Measurements from ENCODE around the gene PLEKHA5. TPM values are rescaled to one million over a fixed set of nuclear protein-coding genes. Genes with fewer than 3 reads are reported as not detected.
"Not testable (repeated sequence)": the region's sequence is repeated elsewhere in the genome, so short reads cannot be mapped to it uniquely, and the experiment has no call there.

The PLEKHA5 gene
- total RNA-seq, 2 donors from 2014 or later: 53.2 to 59.4 TPM

DNA sequence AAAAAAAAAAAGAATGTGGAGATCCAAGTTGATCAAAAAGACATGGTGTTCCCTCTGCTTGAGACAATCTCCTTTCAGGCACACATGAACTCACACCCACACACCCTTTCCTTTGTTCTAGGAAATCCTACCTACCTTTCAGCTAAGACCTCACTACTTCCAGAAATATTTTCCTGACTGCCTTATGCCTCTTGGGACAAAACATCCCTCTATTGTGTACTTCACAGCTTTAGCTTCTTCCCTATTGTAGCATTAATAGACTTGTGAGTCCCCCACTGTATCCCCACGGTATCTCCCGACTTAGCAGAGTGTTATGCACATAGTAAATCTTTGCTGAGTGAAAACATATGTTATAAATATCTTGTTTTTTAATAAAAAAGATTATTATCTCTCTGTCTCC lies 264.9 kb downstream of the PLEKHA5 start:
- Histone ChIP-seq H3K4me1 (no peaks in the 10 kb centered on the region), H3K27ac (no peak overlapping the region), H3K9me3 (no peaks in the 10 kb centered on the region), H3K27me3 (no peaks in the 10 kb centered on the region), H3K4me3 (no peak overlapping the region), H3K36me3 (no peaks in the 10 kb centered on the region)
- TF ChIP-seq, protein P1, sequence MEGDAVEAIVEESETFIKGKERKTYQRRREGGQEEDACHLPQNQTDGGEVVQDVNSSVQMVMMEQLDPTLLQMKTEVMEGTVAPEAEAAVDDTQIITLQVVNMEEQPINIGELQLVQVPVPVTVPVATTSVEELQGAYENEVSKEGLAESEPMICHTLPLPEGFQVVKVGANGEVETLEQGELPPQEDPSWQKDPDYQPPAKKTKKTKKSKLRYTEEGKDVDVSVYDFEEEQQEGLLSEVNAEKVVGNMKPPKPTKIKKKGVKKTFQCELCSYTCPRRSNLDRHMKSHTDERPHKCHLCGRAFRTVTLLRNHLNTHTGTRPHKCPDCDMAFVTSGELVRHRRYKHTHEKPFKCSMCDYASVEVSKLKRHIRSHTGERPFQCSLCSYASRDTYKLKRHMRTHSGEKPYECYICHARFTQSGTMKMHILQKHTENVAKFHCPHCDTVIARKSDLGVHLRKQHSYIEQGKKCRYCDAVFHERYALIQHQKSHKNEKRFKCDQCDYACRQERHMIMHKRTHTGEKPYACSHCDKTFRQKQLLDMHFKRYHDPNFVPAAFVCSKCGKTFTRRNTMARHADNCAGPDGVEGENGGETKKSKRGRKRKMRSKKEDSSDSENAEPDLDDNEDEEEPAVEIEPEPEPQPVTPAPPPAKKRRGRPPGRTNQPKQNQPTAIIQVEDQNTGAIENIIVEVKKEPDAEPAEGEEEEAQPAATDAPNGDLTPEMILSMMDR (IDR thresholded peaks at IDR 0.05): no peak
- DNase-seq (ENCODE audit: low spot score): no peak

DNA sequence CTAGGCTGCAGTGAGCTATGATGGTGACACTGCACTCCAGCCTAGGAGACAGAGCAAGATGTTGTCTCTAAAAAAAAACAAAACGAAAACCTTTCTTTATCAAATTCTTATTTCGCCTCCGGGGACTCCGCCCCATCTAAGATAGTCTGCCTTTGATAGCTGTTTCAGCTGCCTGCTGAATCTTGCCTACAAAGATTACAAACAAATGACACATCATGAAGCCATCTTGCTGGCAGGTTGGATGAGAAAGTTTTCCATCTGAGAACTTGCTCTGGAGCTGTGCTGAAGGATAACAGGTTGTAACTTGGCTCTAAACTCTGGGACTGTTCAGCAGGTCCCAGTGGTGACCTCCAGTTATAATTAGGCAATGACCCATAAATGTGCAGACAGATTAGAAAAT lies 268.0 kb downstream of the PLEKHA5 start:
- H3K27me3 ChIP-seq: no peaks in the 10 kb centered on the region
- H3K4me1 ChIP-seq: no peaks in the 10 kb centered on the region
- TF ChIP-seq, protein P1 (IDR thresholded peaks at IDR 0.05): no peak
- no peak overlapping the region for H3K27ac ChIP-seq
- H3K4me3 ChIP-seq: no peak overlapping the region
- no peaks in the 10 kb centered on the region for H3K9me3 ChIP-seq
- H3K36me3 ChIP-seq: no peaks in the 10 kb centered on the region
- no peak for DNase-seq (ENCODE audit: low spot score)

DNA sequence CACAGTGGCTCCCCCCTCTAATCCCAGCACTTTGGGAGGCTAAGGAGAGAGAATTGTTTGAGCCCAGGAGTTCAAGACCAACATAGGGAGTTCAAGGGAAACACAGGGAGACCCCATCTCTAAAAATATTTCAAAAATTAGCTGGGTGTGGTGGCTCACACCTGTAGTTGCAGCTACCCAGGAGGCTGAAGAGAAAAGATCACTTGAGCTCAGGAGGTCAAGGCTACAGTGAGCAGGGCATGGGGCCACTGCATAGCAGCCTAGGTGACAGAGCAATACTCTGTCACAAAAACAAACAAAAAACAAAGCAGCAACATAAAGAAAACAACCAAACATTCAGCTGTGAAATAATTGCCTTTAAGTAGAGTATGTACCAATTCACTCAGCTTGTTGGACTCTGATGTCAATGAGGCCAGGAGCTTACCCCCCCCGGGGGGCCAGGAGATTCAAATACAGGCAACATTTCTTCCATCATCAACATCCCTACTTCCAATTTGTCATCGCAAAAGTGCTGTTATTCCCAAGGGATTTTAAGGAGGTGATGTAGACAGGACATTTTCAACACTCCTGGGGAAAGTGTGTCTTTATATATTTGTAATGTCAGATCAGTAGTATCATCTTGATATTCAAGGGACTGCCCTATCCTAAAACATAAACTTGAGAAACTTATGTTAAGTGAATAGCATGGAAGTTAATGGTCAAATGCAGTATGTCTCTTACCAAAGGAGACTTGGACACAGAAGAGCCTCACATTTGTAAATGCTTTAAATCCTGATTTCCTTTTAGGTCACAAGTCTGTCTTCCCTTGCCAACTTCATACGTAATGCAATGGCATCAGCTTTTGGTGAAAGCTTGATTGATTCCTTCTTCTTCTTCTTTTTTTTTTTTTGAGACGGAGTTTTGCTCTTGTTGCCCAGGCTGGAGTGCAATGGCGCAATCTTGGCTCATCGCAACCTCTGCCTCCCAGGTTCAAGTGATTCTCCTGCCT lies 269.1 kb downstream of the PLEKHA5 start:
- TF ChIP-seq, protein P1 (IDR thresholded peaks at IDR 0.05): no peak
- no peaks in the 10 kb centered on the region for H3K36me3 ChIP-seq
- H3K4me3 ChIP-seq: no peak overlapping the region
- H3K27ac ChIP-seq: no peak overlapping the region
- H3K4me1 ChIP-seq: no peaks in the 10 kb centered on the region
- no peak for DNase-seq (ENCODE audit: low spot score)
- no peaks in the 10 kb centered on the region for H3K27me3 ChIP-seq
- no peaks in the 10 kb centered on the region for H3K9me3 ChIP-seq

DNA sequence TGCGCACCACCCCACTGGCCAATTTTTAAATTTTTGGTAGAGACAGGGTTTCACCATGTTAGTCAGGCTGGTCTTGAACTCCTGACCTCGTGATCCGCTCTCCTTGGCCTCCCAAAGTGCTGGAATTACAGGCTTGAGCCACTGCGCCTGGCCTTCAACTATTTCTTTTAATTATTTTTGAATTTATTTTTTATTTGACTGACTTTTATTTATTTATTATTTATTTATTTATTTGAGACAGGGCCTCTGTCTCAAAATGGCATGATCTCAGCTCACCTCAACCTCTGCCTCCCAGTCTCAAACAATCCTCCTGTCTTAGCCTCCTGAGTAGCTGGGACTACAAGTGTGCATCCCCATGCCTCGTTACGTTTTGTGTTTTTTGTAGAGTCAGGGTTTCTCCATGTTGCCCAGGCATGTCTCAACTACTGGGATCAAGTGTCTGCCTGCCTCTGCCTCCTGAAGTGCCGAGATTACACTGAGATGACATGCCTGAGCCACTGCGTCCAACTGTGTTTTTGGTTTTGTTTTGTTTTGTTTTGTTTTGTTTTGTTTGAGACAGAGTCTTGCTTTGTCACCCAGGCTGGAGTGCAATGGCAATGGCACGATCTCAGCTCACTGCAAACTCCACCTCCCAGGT lies 271.2 kb downstream of the PLEKHA5 start:
- H3K27me3 ChIP-seq; H3K27ac ChIP-seq; H3K9me3 ChIP-seq; H3K36me3 ChIP-seq; DNase-seq (ENCODE audit: low spot score); H3K4me1 ChIP-seq; H3K4me3 ChIP-seq: not testable (repeated sequence)

DNA sequence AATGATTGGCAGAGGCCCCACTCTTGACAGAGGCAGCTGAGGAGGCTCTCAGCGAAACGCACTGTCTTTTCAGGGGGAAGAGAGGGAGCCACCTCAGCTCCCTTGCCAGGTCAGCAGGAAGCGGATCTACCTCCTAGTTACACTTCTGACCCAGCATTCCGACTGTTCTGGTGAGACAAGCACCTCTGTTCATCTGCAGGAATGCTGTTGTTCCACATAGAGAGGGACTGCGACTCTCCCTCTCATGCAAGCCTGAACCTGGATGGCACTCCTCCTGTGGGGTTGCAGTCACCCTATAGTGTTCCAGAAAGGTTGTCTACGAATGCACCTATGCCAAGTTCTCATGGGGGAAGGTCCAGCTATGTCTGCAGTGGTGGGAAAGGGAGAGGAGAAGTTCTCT lies 272.7 kb downstream of the PLEKHA5 start:
- TF ChIP-seq, protein P1 (IDR thresholded peaks at IDR 0.05): no peak
- H3K27ac ChIP-seq: no peak overlapping the region

DNA sequence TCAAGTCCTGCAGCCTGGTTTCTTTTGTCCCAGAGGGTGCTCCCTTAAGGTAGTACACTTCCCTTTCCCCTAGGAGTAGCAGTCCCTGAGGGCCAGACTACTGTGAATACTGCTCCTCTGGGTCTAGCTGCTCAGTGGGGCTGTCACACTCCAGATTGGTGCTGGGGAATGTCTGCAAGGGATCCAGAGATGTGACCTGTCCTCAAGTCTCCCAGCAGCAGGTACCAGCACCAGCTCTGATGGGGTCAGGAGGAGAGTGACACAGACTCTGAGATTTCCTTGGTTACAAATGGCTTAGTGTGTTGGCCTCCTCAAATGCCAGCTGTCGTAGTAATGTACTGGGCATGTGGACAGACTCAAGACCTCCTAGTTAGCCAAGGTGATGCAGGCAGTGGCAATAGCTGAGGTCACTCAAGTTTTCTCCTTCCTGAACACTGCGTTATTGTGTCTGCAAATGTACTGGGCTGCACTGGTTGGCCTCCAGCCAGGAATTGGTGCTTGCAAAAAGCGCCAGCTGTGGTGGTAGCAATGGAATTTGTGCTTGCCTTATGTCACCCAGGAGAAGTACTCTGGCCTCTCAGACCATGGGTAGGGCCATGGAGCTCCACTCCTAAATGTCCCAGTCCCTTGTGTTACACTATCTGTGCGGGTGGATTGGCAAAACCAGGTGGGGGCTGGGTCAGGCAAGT lies 273.4 kb downstream of the PLEKHA5 start:
- DNase-seq (ENCODE audit: low spot score): no peak
- Histone ChIP-seq H3K27me3 (no peaks in the 10 kb centered on the region), H3K4me3 (no peak overlapping the region), H3K27ac (no peak overlapping the region), H3K36me3 (no peaks in the 10 kb centered on the region), H3K4me1 (no peaks in the 10 kb centered on the region), H3K9me3 (no peaks in the 10 kb centered on the region)
- TF ChIP-seq, protein P1 (IDR thresholded peaks at IDR 0.05): no peak

More for the DNA sequence above, 272.7 kb downstream of the PLEKHA5 start:
- Histone ChIP-seq H3K9me3 (no peaks in the 10 kb centered on the region), H3K4me3 (no peak overlapping the region), H3K27me3 (no peaks in the 10 kb centered on the region), H3K36me3 (no peaks in the 10 kb centered on the region), H3K4me1 (no peaks in the 10 kb centered on the region)
- DNase-seq (ENCODE audit: low spot score): no peak

Measured in right atrium auricular region (tissue), 2 donors.